ENCODE measurements around the gene ZMIZ2.
"Not testable (repeated sequence)": the region's sequence is repeated elsewhere in the genome, so short reads cannot be mapped to it uniquely, and the experiment has no call there.

The ZMIZ2 gene

GRCh38 chr7:44771358-44771757 is 22.7 kb downstream of the ZMIZ2 start:
- Mint-ChIP-seq H3K4me3 (peak overlapping the region; percentile 33), H3K27ac (peak overlapping the region; percentile 83), H3K36me3 (peaks cover 33% of the 10 kb centered on the region), H3K4me1 (peaks cover 47% of the 10 kb centered on the region), H3K9me3 (no peaks in the 10 kb centered on the region), H3K27me3 (no peaks in the 10 kb centered on the region)
- no peak for ATAC-seq

- no peaks in the 10 kb centered on the region for H3K9me3 Mint-ChIP-seq
- H3K4me1 Mint-ChIP-seq = peaks cover 42% of the 10 kb centered on the region
- H3K4me3 Mint-ChIP-seq = no peak overlapping the region
- peaks cover 25% of the 10 kb centered on the region for H3K36me3 Mint-ChIP-seq
- H3K27me3 Mint-ChIP-seq = no peaks in the 10 kb centered on the region
- ATAC-seq = no peak
- H3K27ac Mint-ChIP-seq = no peak overlapping the region
These were observed 23.8 kb downstream of the ZMIZ2 start for GRCh38 chr7:44772440-44772839.

- Mint-ChIP-seq H3K4me3 (no peak overlapping the region), H3K4me1 (peaks cover 37% of the 10 kb centered on the region), H3K27ac (no peak overlapping the region), H3K9me3 (no peaks in the 10 kb centered on the region), H3K27me3 (no peaks in the 10 kb centered on the region), H3K36me3 (peaks cover 21% of the 10 kb centered on the region)
- ATAC-seq = no peak
These were observed 24.2 kb downstream of the ZMIZ2 start for GRCh38 chr7:44772867-44773266.

DNA sequence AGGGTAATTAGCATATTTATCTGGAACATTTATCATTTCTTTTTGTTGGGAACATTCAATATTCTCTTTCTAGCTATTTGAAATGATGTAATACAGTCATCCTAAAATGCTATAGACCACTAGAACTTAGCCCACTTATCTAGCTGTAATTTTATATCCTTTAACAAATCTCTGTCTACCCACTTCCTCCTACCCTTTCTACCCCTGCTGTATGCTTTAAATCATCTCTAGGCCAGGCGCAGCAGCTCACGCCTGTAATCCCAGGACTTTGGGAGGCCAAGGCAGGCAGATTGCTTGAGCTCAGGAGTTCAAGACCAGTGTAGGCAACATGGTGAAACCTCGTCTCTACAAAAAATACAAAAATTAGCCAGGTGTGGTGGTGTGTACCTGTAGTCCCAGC is 25.8 kb downstream of the ZMIZ2 start:
- not testable (repeated sequence) for H3K36me3 Mint-ChIP-seq, ATAC-seq, H3K27me3 Mint-ChIP-seq, H3K9me3 Mint-ChIP-seq, H3K4me3 Mint-ChIP-seq, H3K27ac Mint-ChIP-seq
- H3K4me1 Mint-ChIP-seq = peaks cover 21% of the 10 kb centered on the region

DNA sequence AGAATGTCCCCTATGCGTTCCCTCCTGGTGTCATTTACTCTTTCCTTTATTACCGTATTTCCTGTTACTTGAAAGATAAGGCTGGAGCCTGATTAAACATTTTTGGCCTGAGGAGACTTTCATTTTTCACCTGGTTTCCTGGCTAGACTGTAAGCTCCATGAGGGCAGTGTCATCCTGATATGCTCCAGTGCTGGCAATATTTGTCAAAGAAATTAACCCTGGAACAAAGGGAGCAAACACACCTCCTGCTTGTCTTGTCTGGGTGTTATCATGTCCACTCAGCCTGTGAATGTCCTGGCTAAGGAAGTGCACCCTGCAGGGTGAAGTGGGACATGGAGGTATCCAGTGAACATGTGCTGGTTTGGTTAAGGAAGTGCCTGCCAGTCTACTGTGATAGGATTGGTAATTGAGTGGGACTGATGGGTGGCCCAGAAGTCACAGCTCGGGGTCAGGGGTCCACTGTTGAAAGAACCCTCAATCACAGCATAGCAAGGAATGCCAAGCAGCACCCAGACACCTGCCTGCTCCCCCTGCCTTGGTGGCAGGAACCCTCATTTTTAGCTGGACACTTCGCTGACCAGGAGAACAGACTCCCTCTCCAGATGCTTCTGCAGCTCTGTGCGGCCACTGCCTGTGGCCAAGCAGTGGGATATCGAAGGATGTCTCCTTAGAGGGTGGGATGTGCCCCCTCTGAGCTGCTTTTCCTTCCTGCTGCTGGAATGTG is 26.9 kb downstream of the ZMIZ2 start:
- no peak overlapping the region for H3K4me3 Mint-ChIP-seq
- no peak for ATAC-seq
- H3K4me1 Mint-ChIP-seq = peaks cover 12% of the 10 kb centered on the region
- no peaks in the 10 kb centered on the region for H3K36me3 Mint-ChIP-seq
- no peaks in the 10 kb centered on the region for H3K27me3 Mint-ChIP-seq
- no peak overlapping the region for H3K27ac Mint-ChIP-seq
- H3K9me3 Mint-ChIP-seq = no peaks in the 10 kb centered on the region

DNA sequence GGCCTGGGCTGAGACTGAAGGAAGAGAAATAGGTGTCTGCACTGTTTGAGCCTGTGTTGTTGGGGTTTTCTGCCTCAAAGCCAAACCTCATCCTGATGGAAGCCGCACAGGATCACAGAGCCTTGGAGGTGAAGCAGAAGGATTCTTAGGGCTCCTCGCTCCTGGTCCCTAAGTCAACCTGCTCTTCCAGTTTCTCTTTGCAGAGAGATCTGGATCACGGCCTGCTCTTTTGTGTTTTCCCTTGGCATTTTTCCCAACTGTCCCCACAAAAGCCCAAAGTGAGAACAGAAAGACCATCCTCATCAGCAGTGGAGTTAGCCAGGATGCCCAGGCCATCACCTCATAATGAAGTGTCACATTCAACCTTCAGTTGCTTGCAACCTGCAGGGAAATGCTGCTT is 27.6 kb downstream of the ZMIZ2 start:
- no peaks in the 10 kb centered on the region for H3K27me3 Mint-ChIP-seq
- H3K9me3 Mint-ChIP-seq = no peaks in the 10 kb centered on the region
- no peak overlapping the region for H3K4me3 Mint-ChIP-seq
- peaks cover 6% of the 10 kb centered on the region for H3K4me1 Mint-ChIP-seq
- no peaks in the 10 kb centered on the region for H3K36me3 Mint-ChIP-seq
- no peak overlapping the region for H3K27ac Mint-ChIP-seq
- no peak for ATAC-seq

DNA sequence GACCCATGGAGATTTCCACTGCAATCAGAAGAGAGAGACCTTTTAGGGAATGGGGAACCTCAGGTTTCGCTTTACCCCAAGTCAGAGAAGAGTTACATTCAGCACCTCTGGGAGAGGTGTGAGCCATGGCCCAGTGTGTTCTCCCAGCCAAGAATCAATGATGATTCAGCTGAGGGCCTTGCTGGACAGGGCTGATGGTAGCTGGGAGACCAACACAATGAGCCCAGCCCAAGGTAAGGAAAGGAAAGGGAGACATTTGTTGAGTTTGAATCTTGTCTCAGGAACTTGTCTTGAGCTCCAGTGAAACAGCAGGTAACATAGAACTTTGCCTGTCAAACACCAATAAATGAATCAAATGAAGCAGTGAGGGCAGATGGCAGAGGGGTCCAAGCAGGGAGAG is 33.8 kb downstream of the ZMIZ2 start:
- no peak overlapping the region for H3K4me3 Mint-ChIP-seq
- H3K4me1 Mint-ChIP-seq = peaks cover 11% of the 10 kb centered on the region
- H3K27me3 Mint-ChIP-seq = no peaks in the 10 kb centered on the region
- H3K27ac Mint-ChIP-seq = no peak overlapping the region
- H3K36me3 Mint-ChIP-seq = peaks cover 11% of the 10 kb centered on the region
- peaks cover 10% of the 10 kb centered on the region for H3K9me3 Mint-ChIP-seq
- ATAC-seq = no peak

GRCh38 chr7:44783407-44783806 is 34.8 kb downstream of the ZMIZ2 start:
- no peak overlapping the region for H3K27ac Mint-ChIP-seq
- no peak overlapping the region for H3K4me3 Mint-ChIP-seq
- H3K36me3 Mint-ChIP-seq = peaks cover 11% of the 10 kb centered on the region
- peaks cover 13% of the 10 kb centered on the region for H3K4me1 Mint-ChIP-seq
- peaks cover 10% of the 10 kb centered on the region for H3K9me3 Mint-ChIP-seq
- ATAC-seq = no peak
- no peaks in the 10 kb centered on the region for H3K27me3 Mint-ChIP-seq

- no peak overlapping the region for H3K27ac Mint-ChIP-seq
- peaks cover 10% of the 10 kb centered on the region for H3K9me3 Mint-ChIP-seq
- H3K4me1 Mint-ChIP-seq = peaks cover 13% of the 10 kb centered on the region
- peaks cover 11% of the 10 kb centered on the region for H3K36me3 Mint-ChIP-seq
- H3K27me3 Mint-ChIP-seq = no peaks in the 10 kb centered on the region
- no peak overlapping the region for H3K4me3 Mint-ChIP-seq
- no peak for ATAC-seq
These were observed 35.7 kb downstream of the ZMIZ2 start for GRCh38 chr7:44784364-44784763.

GRCh38 chr7:44785218-44785617 is 36.6 kb downstream of the ZMIZ2 start:
- Mint-ChIP-seq H3K36me3 (peaks cover 11% of the 10 kb centered on the region), H3K4me1 (peaks cover 13% of the 10 kb centered on the region)
- H3K4me3 Mint-ChIP-seq, ATAC-seq, H3K9me3 Mint-ChIP-seq, H3K27ac Mint-ChIP-seq, H3K27me3 Mint-ChIP-seq: not testable (repeated sequence)

DNA sequence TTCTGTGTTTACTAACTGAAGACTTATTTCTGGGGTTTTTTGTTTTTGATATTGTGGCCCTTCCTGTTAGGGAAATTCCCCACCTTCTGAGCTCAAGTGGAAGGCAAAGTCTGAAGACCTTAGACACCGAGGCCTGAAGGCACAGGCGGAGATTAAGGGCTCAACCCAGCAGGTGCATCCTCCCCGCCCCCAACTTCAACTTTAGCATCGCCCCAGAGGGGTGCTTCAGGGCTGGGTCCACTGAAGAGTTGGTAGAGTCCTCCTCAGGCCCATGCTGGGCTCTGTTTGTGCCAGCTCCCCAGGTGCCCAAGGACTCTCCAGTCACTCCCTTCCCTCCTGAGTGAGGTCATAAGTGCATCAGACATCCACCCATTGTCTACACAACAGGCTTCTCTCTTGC is 38.4 kb downstream of the ZMIZ2 start:
- Mint-ChIP-seq H3K9me3 (peaks cover 10% of the 10 kb centered on the region), H3K4me1 (peaks cover 13% of the 10 kb centered on the region), H3K4me3 (no peak overlapping the region), H3K27ac (peak overlapping the region; percentile 53), H3K27me3 (no peaks in the 10 kb centered on the region), H3K36me3 (peaks cover 10% of the 10 kb centered on the region)
- peak; percentile 80 for ATAC-seq

GRCh38 chr7:44787762-44788161 is 39.1 kb downstream of the ZMIZ2 start:
- peaks cover 5% of the 10 kb centered on the region for H3K36me3 Mint-ChIP-seq
- no peaks in the 10 kb centered on the region for H3K27me3 Mint-ChIP-seq
- H3K27ac Mint-ChIP-seq = peak overlapping the region; percentile 53
- no peak for ATAC-seq
- peaks cover 13% of the 10 kb centered on the region for H3K4me1 Mint-ChIP-seq
- no peak overlapping the region for H3K4me3 Mint-ChIP-seq
- peaks cover 5% of the 10 kb centered on the region for H3K9me3 Mint-ChIP-seq

- no peaks in the 10 kb centered on the region for H3K27me3 Mint-ChIP-seq
- H3K4me1 Mint-ChIP-seq = peaks cover 13% of the 10 kb centered on the region
- H3K4me3 Mint-ChIP-seq = no peak overlapping the region
- H3K27ac Mint-ChIP-seq = no peak overlapping the region
- H3K9me3 Mint-ChIP-seq = no peaks in the 10 kb centered on the region
- ATAC-seq = no peak
- H3K36me3 Mint-ChIP-seq = no peaks in the 10 kb centered on the region
These were observed 41.3 kb downstream of the ZMIZ2 start for GRCh38 chr7:44789990-44790389.

- Mint-ChIP-seq H3K4me1 (peaks cover 12% of the 10 kb centered on the region), H3K27ac (no peak overlapping the region), H3K4me3 (no peak overlapping the region), H3K9me3 (no peaks in the 10 kb centered on the region), H3K27me3 (no peaks in the 10 kb centered on the region), H3K36me3 (no peaks in the 10 kb centered on the region)
- ATAC-seq = no peak
These were observed 42.9 kb downstream of the ZMIZ2 start for GRCh38 chr7:44791278-44792219.

GRCh38 chr7:44793919-44794318 is 45.3 kb downstream of the ZMIZ2 start:
- H3K4me3 Mint-ChIP-seq = no peak overlapping the region
- H3K9me3 Mint-ChIP-seq = no peaks in the 10 kb centered on the region
- H3K4me1 Mint-ChIP-seq = peaks cover 17% of the 10 kb centered on the region
- no peak for ATAC-seq
- no peaks in the 10 kb centered on the region for H3K27me3 Mint-ChIP-seq
- peaks cover 17% of the 10 kb centered on the region for H3K36me3 Mint-ChIP-seq
- H3K27ac Mint-ChIP-seq = no peak overlapping the region

DNA sequence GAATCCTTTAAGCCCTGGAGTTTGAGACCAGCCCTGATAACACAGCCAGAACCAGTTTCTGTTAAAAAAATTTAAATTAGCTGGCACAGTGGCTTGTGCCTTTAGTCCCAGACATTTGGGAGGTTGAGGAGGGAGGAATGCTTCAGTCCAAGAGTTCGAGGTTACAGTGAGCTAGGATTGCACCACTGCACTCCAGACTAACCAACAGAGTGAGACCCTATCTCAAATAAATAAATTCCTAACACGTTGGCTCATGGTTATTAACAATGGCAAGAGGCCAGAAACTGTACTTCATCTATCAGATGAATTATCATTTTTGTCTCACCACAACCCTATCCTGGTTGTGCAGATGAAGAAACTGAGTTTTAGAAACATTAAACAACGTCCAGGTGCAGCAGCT is 45.7 kb downstream of the ZMIZ2 start:
- no peak overlapping the region for H3K4me3 Mint-ChIP-seq
- H3K27ac Mint-ChIP-seq = no peak overlapping the region
- H3K27me3 Mint-ChIP-seq = no peaks in the 10 kb centered on the region
- no peaks in the 10 kb centered on the region for H3K9me3 Mint-ChIP-seq
- no peak for ATAC-seq
- H3K4me1 Mint-ChIP-seq = peaks cover 18% of the 10 kb centered on the region
- peaks cover 18% of the 10 kb centered on the region for H3K36me3 Mint-ChIP-seq

Measured in stimulated activated memory B cell treated with anti-CD40 and anti-IgM and Interleukin-4, amounts not matched to agents 10 μg/mL and 1 μg/mL and 100 μg/mL, for 72 hours (primary cell).